ENCODE results near the gene HNMT. TPM values are rescaled to one million over a fixed set of nuclear protein-coding genes. Genes with fewer than 3 reads are reported as not detected.

The HNMT gene
- total RNA-seq, 3 donors from 2014 or later (not counting 1 experiment from before 2014, with no cell fraction given): 1.1 to 2.1 (median 1.5) TPM

DNA sequence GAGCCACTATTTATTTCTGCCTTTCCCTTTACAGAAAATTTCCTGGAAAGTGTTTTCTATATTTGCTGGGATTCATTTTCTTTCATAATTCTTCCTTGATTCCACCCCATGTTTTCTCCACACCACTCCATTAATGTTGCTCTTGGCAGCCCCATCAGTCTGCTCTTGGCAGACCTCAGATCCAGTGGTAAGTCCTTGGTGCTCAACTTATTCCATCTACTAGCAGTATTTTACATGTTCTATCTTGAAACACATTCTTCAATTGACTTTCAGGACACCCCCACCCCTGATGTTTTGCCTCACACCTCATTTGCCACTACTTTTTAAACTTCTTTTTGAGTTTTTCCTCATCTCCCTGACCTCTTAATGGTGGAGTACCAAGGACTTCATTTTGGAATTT, 65.0 kb downstream of the HNMT start:
- Histone ChIP-seq H3K9me3 (ENCODE audit: control insufficient read depth, insufficient read depth, low read length) (no peaks in the 10 kb centered on the region), H3K36me3 (ENCODE audit: control insufficient read depth, insufficient read depth, low read length) (no peaks in the 10 kb centered on the region), H3K4me1 (ENCODE audit: control insufficient read depth, insufficient read depth, low read length) (no peaks in the 10 kb centered on the region), H3K27me3 (ENCODE audit: control insufficient read depth, insufficient read depth, low read length) (no peaks in the 10 kb centered on the region), H3K27ac (ENCODE audit: low read length) (no peak overlapping the region), H3K4me3 (ENCODE audit: low read length) (no peak overlapping the region)
- H3K9me3 Mint-ChIP-seq: no peaks in the 10 kb centered on the region
- H3K4me1 Mint-ChIP-seq: no peaks in the 10 kb centered on the region
- H3K27ac Mint-ChIP-seq: no peak overlapping the region
- no peaks in the 10 kb centered on the region for H3K27me3 Mint-ChIP-seq (ENCODE audit: low read depth in 2 of 2)
- TF ChIP-seq CTCF (IDR thresholded peaks at IDR 0.05): no peak
- intact Hi-C loops (cut with micrococcal nuclease): no loop called here
- H3K36me3 Mint-ChIP-seq: no peaks in the 10 kb centered on the region
- no peak overlapping the region for H3K4me3 Mint-ChIP-seq
- DNase-seq (no peak), ATAC-seq (no peak)

GRCh38 chr2:138030459-138030858, 66.2 kb downstream of the HNMT start:
- Mint-ChIP-seq H3K9me3 (no peaks in the 10 kb centered on the region), H3K4me3 (no peak overlapping the region)
- 67% methylated on average over 3 of the region's 3 CpGs for whole genome bisulfite sequencing (ENCODE audit: insufficient coverage)

GRCh38 chr2:138032334-138032733, 68.1 kb downstream of the HNMT start:
- no peaks in the 10 kb centered on the region for H3K9me3 ChIP-seq (ENCODE audit: control insufficient read depth, insufficient read depth, low read length)
- H3K4me3 Mint-ChIP-seq: no peak overlapping the region
- WGBS (ENCODE audit: insufficient coverage): 91% methylated on average over 2 of the region's 2 CpGs
- no peak for TF ChIP-seq CTCF (IDR thresholded peaks at IDR 0.05)
- no peaks in the 10 kb centered on the region for H3K4me1 ChIP-seq (ENCODE audit: control insufficient read depth, insufficient read depth, low read length)
- H3K27ac Mint-ChIP-seq: no peak overlapping the region
- H3K36me3 Mint-ChIP-seq: no peaks in the 10 kb centered on the region
- no peaks in the 10 kb centered on the region for H3K27me3 ChIP-seq (ENCODE audit: control insufficient read depth, insufficient read depth, low read length)
- intact Hi-C loops (cut with micrococcal nuclease): no loop called here
- peaks cover 3 to 5% of the 10 kb centered on the region in 2 donors for H3K9me3 Mint-ChIP-seq
- no peaks in the 10 kb centered on the region for H3K27me3 Mint-ChIP-seq (ENCODE audit: low read depth in 2 of 2)
- no peak overlapping the region for H3K27ac ChIP-seq (ENCODE audit: low read length)
- ATAC-seq: no peak
- no peaks in the 10 kb centered on the region for H3K36me3 ChIP-seq (ENCODE audit: control insufficient read depth, insufficient read depth, low read length)
- no peak overlapping the region for H3K4me3 ChIP-seq (ENCODE audit: low read length)
- DNase-seq: no peak
- H3K4me1 Mint-ChIP-seq: no peaks in the 10 kb centered on the region

More at GRCh38 chr2:138030459-138030858, 66.2 kb downstream of the HNMT start:
- Histone ChIP-seq H3K4me3 (ENCODE audit: low read length) (no peak overlapping the region), H3K4me1 (ENCODE audit: control insufficient read depth, insufficient read depth, low read length) (no peaks in the 10 kb centered on the region), H3K36me3 (ENCODE audit: control insufficient read depth, insufficient read depth, low read length) (no peaks in the 10 kb centered on the region), H3K9me3 (ENCODE audit: control insufficient read depth, insufficient read depth, low read length) (no peaks in the 10 kb centered on the region), H3K27ac (ENCODE audit: low read length) (no peak overlapping the region), H3K27me3 (ENCODE audit: control insufficient read depth, insufficient read depth, low read length) (no peaks in the 10 kb centered on the region)
- Mint-ChIP-seq H3K27ac (no peak overlapping the region), H3K27me3 (ENCODE audit: low read depth in 2 of 2) (no peaks in the 10 kb centered on the region), H3K4me1 (no peaks in the 10 kb centered on the region), H3K36me3 (no peaks in the 10 kb centered on the region)
- ATAC-seq (no peak), DNase-seq (no peak)
- no peak for TF ChIP-seq CTCF (IDR thresholded peaks at IDR 0.05)
- intact Hi-C loops (cut with micrococcal nuclease): no loop called here

- Histone ChIP-seq H3K4me1 (ENCODE audit: control insufficient read depth, insufficient read depth, low read length) (no peaks in the 10 kb centered on the region), H3K4me3 (ENCODE audit: low read length) (no peak overlapping the region), H3K9me3 (ENCODE audit: control insufficient read depth, insufficient read depth, low read length) (no peaks in the 10 kb centered on the region), H3K27me3 (ENCODE audit: control insufficient read depth, insufficient read depth, low read length) (no peaks in the 10 kb centered on the region), H3K27ac (ENCODE audit: low read length) (no peak overlapping the region), H3K36me3 (ENCODE audit: control insufficient read depth, insufficient read depth, low read length) (no peaks in the 10 kb centered on the region)
- Mint-ChIP-seq H3K4me3 (no peak overlapping the region), H3K9me3 (peaks cover 5% of the 10 kb centered on the region in 2 donors), H3K27me3 (ENCODE audit: low read depth in 2 of 2) (no peaks in the 10 kb centered on the region), H3K36me3 (no peaks in the 10 kb centered on the region), H3K27ac (no peak overlapping the region), H3K4me1 (no peaks in the 10 kb centered on the region)
- no peak for TF ChIP-seq CTCF (IDR thresholded peaks at IDR 0.05)
- no peak for DNase-seq
- intact Hi-C loops (cut with micrococcal nuclease): no loop called here
- 89% methylated on average over 3 of the region's 3 CpGs for WGBS (ENCODE audit: insufficient coverage)
- ATAC-seq: no peak
These were observed 70.3 kb downstream of the HNMT start for GRCh38 chr2:138034536-138034935.
